Hepatocyte (in vitro differentiated cells): ENCODE results near the gene DAB1. TPM values are rescaled to one million over a fixed set of nuclear protein-coding genes. Genes with fewer than 3 reads are reported as not detected.

Experiments
- DNase-seq: peaks from one replicate; pipeline ENCODE4 v3.0.0-alpha.2; 2016; ENCODE audit warnings: low spot score
- H2AFZ ChIP-seq: fragments of 200-600 bp; sonication (generic); 2 replicates; pipeline ENCODE4 v1.6.0; 2016; ENCODE audit warnings: antibody characterized with exemption, mild to moderate bottlenecking
- H3K27ac ChIP-seq: fragments of 200-600 bp; sonication (generic); 2 replicates; pipeline ENCODE4 v1.5.1; 2016; ENCODE audit warnings: mild to moderate bottlenecking
- H3K27me3 ChIP-seq: fragments of 200-600 bp; sonication (generic); 2 replicates; pipeline ENCODE4 v1.6.1; 2016
- H3K36me3 ChIP-seq: fragments of 200-600 bp; sonication (generic); replicated peaks from 2 replicates; pipeline ENCODE4 v1.5.1; 2016; ENCODE audit warnings: low read depth; ENCODE audit not compliant: insufficient read depth
- H3K4me1 ChIP-seq: fragments of 200-600 bp; sonication (generic); 2 replicates; pipeline ENCODE4 v1.5.1; 2016; ENCODE audit warnings: mild to moderate bottlenecking, moderate library complexity; ENCODE audit not compliant: insufficient read depth
- H3K4me2 ChIP-seq: fragments of 200-600 bp; sonication (generic); 2 replicates; pipeline ENCODE4 v1.6.0; 2016
- H3K4me3 ChIP-seq: fragments of 200-600 bp; sonication (generic); 2 replicates; pipeline ENCODE4 v1.5.1; 2016; ENCODE audit warnings: mild to moderate bottlenecking
- H3K79me2 ChIP-seq: fragments of 200-600 bp; sonication (generic); 2 replicates; pipeline ENCODE4 v1.6.0; 2017; ENCODE audit warnings: mild to moderate bottlenecking
- H3K9me2 ChIP-seq: fragments of 200-600 bp; sonication (generic); replicated peaks from 2 replicates; pipeline ENCODE4 v1.6.0; 2017; ENCODE audit warnings: mild to moderate bottlenecking; ENCODE audit not compliant: insufficient read depth
- H3K9me3 ChIP-seq: fragments of 200-600 bp; sonication (generic); 2 replicates; pipeline ENCODE4 v1.5.1; 2016; ENCODE audit warnings: low read depth, mild to moderate bottlenecking
- H4K20me1 ChIP-seq: fragments of 200-600 bp; sonication (generic); 2 replicates; pipeline ENCODE4 v1.6.0; 2016; ENCODE audit warnings: mild to moderate bottlenecking; ENCODE audit not compliant: insufficient read depth, poor library complexity, severe bottlenecking
- EZH2 ChIP-seq: fragments of 200-600 bp; sonication (generic); IDR thresholded peaks from 2 replicates; pipeline ENCODE4 v1.6.1; 2016; ENCODE audit warnings: antibody characterized with exemption, mild to moderate bottlenecking, borderline replicate concordance
- EZH2phosphoT487 ChIP-seq: fragments of 200-600 bp; sonication (generic); IDR thresholded peaks from one replicate; pipeline ENCODE4 v1.6.1; 2018; ENCODE audit warnings: antibody characterized with exemption, mild to moderate bottlenecking, low read depth, moderate library complexity; ENCODE audit not compliant: unreplicated experiment, severe bottlenecking
- WGBS: methylation state at CpG from one replicate; pipeline ENCODE4 v1.1.6; 2016; ENCODE audit warnings: low lambda C conversion rate; ENCODE audit errors: missing lambda C conversion rate; 5-methylcytosine and 5-hydroxymethylcytosine counted together
- polyA plus RNA-seq: library from polyadenylated mRNA; unstranded; fragments of >200 nt; fragmentation: Nextera tagmentation; extraction: Ambion mirVana; gene quantifications from 2 replicates; pipeline ENCODE4 v1.2.1, GENCODE V29; 2016
- total RNA-seq: library from RNA; depleted of rRNA; stranded (reverse); fragments of >200 nt; gene quantifications from 2 replicates; pipeline ENCODE4 v1.2.3, GENCODE V29; 2014
- TF ChIP-seq, protein P1 (sequence below): fragments of 200-600 bp; sonication (generic); IDR thresholded peaks from 2 replicates; pipeline ENCODE4 v1.5.1; 2016; ENCODE audit warnings: antibody characterized with exemption, mild to moderate bottlenecking; ENCODE audit not compliant: poor library complexity

DAB1 gene
- total and polyA plus RNA-seq, 2 experiments from 2014 or later, result 19.5 to 37.6 TPM

DNA sequence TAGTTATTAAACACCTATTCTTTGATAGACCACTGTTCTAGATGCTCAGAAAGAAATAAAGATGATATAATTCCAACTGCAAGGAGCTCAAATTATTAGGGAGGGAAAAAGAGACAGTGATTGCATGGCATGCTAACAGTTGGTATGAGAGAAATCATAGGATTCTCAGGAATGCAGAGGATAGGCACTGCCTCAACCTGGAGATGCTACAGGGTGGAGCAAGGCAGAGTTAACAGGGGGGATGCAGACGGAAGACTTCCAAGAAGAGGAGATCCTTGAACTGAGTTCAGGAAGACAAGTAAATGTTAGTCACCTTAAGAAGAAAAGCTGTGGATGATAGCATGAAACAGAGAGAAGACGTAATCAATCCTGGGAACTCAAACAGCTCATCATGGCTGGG, 123.7 kb downstream of the DAB1 start:
- no peaks in the 10 kb centered on the region for H4K20me1 ChIP-seq
- 75% methylated on average over 2 of the region's 2 CpGs for WGBS
- no peaks in the 10 kb centered on the region for H3K9me2 ChIP-seq
- H3K79me2 ChIP-seq, result peaks cover 6% of the 10 kb centered on the region
- no peaks in the 10 kb centered on the region for H3K27me3 ChIP-seq
- no peak overlapping the region for H3K4me2 ChIP-seq
- no peak for DNase-seq
- H3K4me3 ChIP-seq, result no peak overlapping the region
- H3K36me3 ChIP-seq, result no peaks in the 10 kb centered on the region
- H2AFZ ChIP-seq, result no peak overlapping the region
- H3K4me1 ChIP-seq, result no peaks in the 10 kb centered on the region
- TF ChIP-seq EZH2phosphoT487 (no peak), EZH2 (no peak)
- TF ChIP-seq, protein P1, sequence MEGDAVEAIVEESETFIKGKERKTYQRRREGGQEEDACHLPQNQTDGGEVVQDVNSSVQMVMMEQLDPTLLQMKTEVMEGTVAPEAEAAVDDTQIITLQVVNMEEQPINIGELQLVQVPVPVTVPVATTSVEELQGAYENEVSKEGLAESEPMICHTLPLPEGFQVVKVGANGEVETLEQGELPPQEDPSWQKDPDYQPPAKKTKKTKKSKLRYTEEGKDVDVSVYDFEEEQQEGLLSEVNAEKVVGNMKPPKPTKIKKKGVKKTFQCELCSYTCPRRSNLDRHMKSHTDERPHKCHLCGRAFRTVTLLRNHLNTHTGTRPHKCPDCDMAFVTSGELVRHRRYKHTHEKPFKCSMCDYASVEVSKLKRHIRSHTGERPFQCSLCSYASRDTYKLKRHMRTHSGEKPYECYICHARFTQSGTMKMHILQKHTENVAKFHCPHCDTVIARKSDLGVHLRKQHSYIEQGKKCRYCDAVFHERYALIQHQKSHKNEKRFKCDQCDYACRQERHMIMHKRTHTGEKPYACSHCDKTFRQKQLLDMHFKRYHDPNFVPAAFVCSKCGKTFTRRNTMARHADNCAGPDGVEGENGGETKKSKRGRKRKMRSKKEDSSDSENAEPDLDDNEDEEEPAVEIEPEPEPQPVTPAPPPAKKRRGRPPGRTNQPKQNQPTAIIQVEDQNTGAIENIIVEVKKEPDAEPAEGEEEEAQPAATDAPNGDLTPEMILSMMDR, result no peak
- no peak overlapping the region for H3K27ac ChIP-seq
- no peaks in the 10 kb centered on the region for H3K9me3 ChIP-seq

DNA sequence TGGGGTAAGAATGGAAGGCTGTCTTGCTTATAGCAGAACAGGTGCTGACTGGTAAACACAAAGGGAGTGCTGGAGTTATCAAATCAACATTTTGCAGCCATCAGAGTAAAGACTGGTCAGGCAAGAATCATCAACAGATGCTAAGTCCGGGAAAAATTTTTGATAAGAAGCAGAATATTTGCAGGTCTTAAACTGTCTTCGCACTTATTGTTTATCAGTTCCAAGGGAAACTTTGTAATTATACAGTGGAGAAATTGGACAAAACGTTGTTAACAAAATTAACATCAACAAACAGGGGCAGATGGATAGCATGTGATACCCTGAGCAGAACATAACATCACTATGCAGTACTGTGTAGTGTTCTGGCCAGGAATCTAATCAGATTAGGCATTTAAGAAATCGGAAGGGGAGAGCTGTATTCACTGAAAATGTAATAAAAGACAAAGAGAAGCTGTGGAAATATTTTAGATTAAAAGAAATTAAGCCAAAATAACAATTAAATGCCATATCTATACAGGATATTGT, 127.1 kb downstream of the DAB1 start:
- TF ChIP-seq, protein P1, result no peak
- no peak for TF ChIP-seq EZH2phosphoT487
- TF ChIP-seq EZH2, result no peak
- H3K36me3 ChIP-seq, result no peaks in the 10 kb centered on the region
- WGBS, result 55% methylated on average over 4 of the region's 4 CpGs
- no peak overlapping the region for H3K4me2 ChIP-seq
- H3K9me2 ChIP-seq, result no peaks in the 10 kb centered on the region
- no peaks in the 10 kb centered on the region for H3K9me3 ChIP-seq
- no peak overlapping the region for H2AFZ ChIP-seq
- no peak for DNase-seq
- no peak overlapping the region for H3K27ac ChIP-seq
- no peaks in the 10 kb centered on the region for H3K27me3 ChIP-seq
- no peaks in the 10 kb centered on the region for H3K4me1 ChIP-seq
- no peak overlapping the region for H3K4me3 ChIP-seq
- peaks cover 6% of the 10 kb centered on the region for H3K79me2 ChIP-seq
- no peaks in the 10 kb centered on the region for H4K20me1 ChIP-seq

DNA sequence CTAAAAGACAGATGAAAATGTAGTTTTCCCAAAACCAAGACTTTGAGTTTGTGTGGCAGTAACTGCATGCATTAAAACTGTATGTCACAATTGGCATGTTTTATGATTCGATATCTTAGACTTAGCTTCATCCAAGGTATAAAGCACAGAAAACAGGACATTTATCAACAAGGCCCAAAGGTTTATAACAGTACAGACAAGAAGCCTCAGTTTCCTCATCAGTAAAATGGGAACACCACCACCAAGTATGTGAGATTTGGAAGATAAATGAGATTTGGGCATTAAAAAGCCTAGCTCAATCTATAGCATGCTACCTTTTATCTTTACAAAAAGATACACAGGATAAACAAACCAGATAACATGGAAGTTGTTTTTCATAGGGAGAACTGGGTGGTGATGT, 128.5 kb downstream of the DAB1 start:
- H3K27me3 ChIP-seq, result no peaks in the 10 kb centered on the region
- no peak overlapping the region for H3K4me3 ChIP-seq
- no peak overlapping the region for H2AFZ ChIP-seq
- no peaks in the 10 kb centered on the region for H3K9me2 ChIP-seq
- no peak overlapping the region for H3K4me2 ChIP-seq
- H3K79me2 ChIP-seq, result peaks cover 6% of the 10 kb centered on the region
- H3K27ac ChIP-seq, result no peak overlapping the region
- H3K4me1 ChIP-seq, result no peaks in the 10 kb centered on the region
- no peaks in the 10 kb centered on the region for H4K20me1 ChIP-seq
- 94% methylated on average over 1 of the region's 1 CpG for WGBS
- no peak for DNase-seq
- no peaks in the 10 kb centered on the region for H3K9me3 ChIP-seq
- TF ChIP-seq, protein P1, result no peak
- TF ChIP-seq EZH2, result no peak
- TF ChIP-seq EZH2phosphoT487, result no peak
- no peaks in the 10 kb centered on the region for H3K36me3 ChIP-seq

DNA sequence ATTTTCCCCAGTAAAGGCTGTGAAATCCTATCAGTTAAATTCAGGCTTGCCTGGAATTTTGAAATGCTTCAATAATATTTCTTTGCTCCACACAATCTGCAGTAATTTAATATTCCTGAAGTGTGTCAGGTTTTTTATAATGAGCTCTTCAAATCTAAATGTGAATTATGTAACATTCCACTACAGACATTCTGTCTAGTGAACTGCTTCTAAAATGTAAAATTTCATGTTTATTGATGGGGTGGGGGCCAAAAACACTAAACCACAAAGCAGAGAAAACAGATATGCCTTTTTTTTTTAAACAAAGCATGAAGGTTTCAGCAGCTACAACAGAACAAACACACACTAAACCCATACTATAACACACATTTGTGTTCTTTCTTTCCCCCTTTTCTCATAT, 129.7 kb downstream of the DAB1 start:
- Histone ChIP-seq H3K27me3 (no peaks in the 10 kb centered on the region), H3K9me3 (no peaks in the 10 kb centered on the region), H3K9me2 (no peaks in the 10 kb centered on the region), H3K79me2 (peaks cover 6% of the 10 kb centered on the region), H3K4me1 (no peaks in the 10 kb centered on the region), H2AFZ (no peak overlapping the region), H3K4me3 (no peak overlapping the region), H3K36me3 (no peaks in the 10 kb centered on the region), H3K4me2 (no peak overlapping the region), H4K20me1 (no peaks in the 10 kb centered on the region), H3K27ac (no peak overlapping the region)
- TF ChIP-seq, protein P1, result no peak
- TF ChIP-seq EZH2phosphoT487, result no peak
- TF ChIP-seq EZH2, result no peak
- DNase-seq, result no peak
